NT2/D1 (cell line): Measurements from ENCODE around the gene ARRDC1.

Experiments
- SUZ12 ChIP-seq: IDR thresholded peaks from 2 replicates; pipeline ENCODE4 v1.6.1; 2011; ENCODE audit not compliant: insufficient read length, insufficient read depth; ENCODE audit errors: extremely low read depth
- YY1 ChIP-seq: IDR thresholded peaks from 2 replicates; pipeline ENCODE4 v1.6.1; 2011; ENCODE audit not compliant: insufficient read length, insufficient read depth
- ZNF274 ChIP-seq: IDR thresholded peaks from 2 replicates; pipeline ENCODE4 v1.6.1; 2011; ENCODE audit warnings: mild to moderate bottlenecking, low read depth, low read length

DNA sequence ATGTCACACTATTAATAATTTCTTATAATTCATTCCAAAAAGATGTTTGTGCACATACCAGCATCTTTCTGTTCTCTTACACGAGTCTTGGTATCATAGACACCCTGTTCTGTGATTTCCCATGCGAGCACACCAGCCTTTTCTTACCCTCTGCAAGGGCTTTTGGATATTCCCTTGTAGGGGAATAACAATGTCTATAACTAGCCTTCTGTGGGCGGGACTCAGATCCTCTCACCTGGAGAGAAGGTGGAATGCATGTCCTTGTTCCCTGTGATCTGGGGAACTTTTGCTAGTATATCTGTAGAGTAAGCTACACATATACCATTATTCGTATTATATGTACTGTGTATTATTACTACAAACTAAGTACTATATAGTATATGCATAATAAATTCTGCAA, 58.1 kb downstream of the ARRDC1 start:
- TF ChIP-seq YY1 (no peak), SUZ12 (no peak), ZNF274 (no peak)
